Psoas muscle (tissue), 8 donors: ENCODE results near the gene GGT7. TPM values are rescaled to one million over a fixed set of nuclear protein-coding genes. Genes with fewer than 3 reads are reported as not detected.

Source experiments
- ATAC-seq, 4 donors: fragments of 200-7000 bp; cut with Tn5 transposase; one replicate each; pipeline ENCODE4 v1.9.1; 2020; ENCODE audit warnings: moderate library complexity in 3 of 4, mild to moderate bottlenecking in 2 of 4
- DNase-seq, 2 donors: peaks; one replicate each; pipeline ENCODE4 v3.0.0-alpha.2; 2020
- H3K27ac ChIP-seq: fragments of 200-600 bp; one replicate; pipeline ENCODE4 v1.8.0; 2022
- H3K27me3 ChIP-seq, 3 donors: fragments of 200-600 bp in 1 of 3; one replicate each; pipeline versions ENCODE4 v1.6.1 to v1.8.0; 2013 to 2022; ENCODE audit warnings: low read length in 2 of 3, mild to moderate bottlenecking in 2 of 3, moderate library complexity in 1 of 3; ENCODE audit not compliant: insufficient read depth in 3 of 3
- H3K36me3 ChIP-seq, 2 donors: fragments of 200-600 bp in 1 of 2; one replicate each; pipeline versions ENCODE4 v1.6.1 to v1.8.0; 2013 to 2022; ENCODE audit warnings: low read depth in 1 of 2, mild to moderate bottlenecking in 1 of 2, moderate library complexity in 1 of 2; ENCODE audit not compliant: insufficient read depth in 1 of 2
- H3K4me1 ChIP-seq: fragments of 200-600 bp; one replicate; pipeline ENCODE4 v1.8.0; 2022
- H3K4me3 ChIP-seq: fragments of 200-600 bp; one replicate; pipeline ENCODE4 v1.8.0; 2022; ENCODE audit warnings: mild to moderate bottlenecking
- H3K9me3 ChIP-seq: fragments of 200-600 bp; one replicate; pipeline ENCODE4 v1.8.0; 2022
- CTCF ChIP-seq: fragments of 200-600 bp; IDR thresholded peaks from one replicate; pipeline ENCODE4 v1.8.0; 2022; ENCODE audit warnings: antibody characterized with exemption
- WGBS, 3 donors: extraction: QIAGEN DNeasy Blood & Tissue Kit; methylation state at CpG; one replicate each; pipeline versions ENCODE4 v1.1.6 to v1.1.7; 2013; 5-methylcytosine and 5-hydroxymethylcytosine counted together
- intact Hi-C, 2 donors: fragments of 100-400 bp; cut with DNase I; formaldehyde crosslinking; loops; one replicate each; pipeline versions ENCODE4 v1.11.0 to v1.14.2; 2022
- polyA plus RNA-seq, 3 donors: library from polyadenylated mRNA; stranded (reverse); fragments of 200-250 nt; gene quantifications; one replicate each; pipeline ENCODE4 v1.2.3, GENCODE V29; 2013
- total RNA-seq, 4 donors: library from RNA; stranded (reverse); fragmentation: NEBNext Ultra II Directional in 2 of 4; extraction: Animal tissue kit (Norgen Biotek cat#: 25700) in 2 of 4; gene quantifications; one replicate each; pipeline versions ENCODE4 v1.2.1 to v1.2.4, GENCODE V29; 2021 to 2023
- donor health status: healthy with polysubstance abuse.
- donor health status: DM: no; HTN: no; CAD: no; lungs with moderate emphysema.
- donor health status: Bipolar disorder and iron deficiency.
- donor health status: healthy.
- donor health status: DM: yes; HTN: yes; CAD: no.
- donor health status: DM: no; HTN: no; CAD: no.
- donor health status: DM: no; HTN: no; CAD: no.
- donor health status: DM: yes; HTN: yes; CAD: no.

The GGT7 gene
- total and polyA plus RNA-seq, 7 donors = 4.8 to 36.2 (median 28.0) TPM

GRCh38 chr20:34825530-34826362, 46.9 kb downstream of the GGT7 start, which contains the start of gene NCOA6:
Gene NCOA6, minus strand, starts transcription at chr20:34825651. Its CDS starts 43,296 bp downstream, at chr20:34782355.
- peaks cover 34% of the 10 kb centered on the region for H3K4me1 ChIP-seq
- no peaks in the 10 kb centered on the region for H3K27me3 ChIP-seq
- H3K9me3 ChIP-seq = no peaks in the 10 kb centered on the region
- peak; percentile 91 to 94 for DNase-seq
- peak within 1 kb of the TSS; percentile 88 for H3K27ac ChIP-seq
- 8 to 18% (median 9%) methylated on average over 18 to 51 of the region's 52 CpGs for WGBS, 3 donors
- no peak for TF ChIP-seq CTCF
- peak within 1 kb of the TSS; percentile 90 for H3K4me3 ChIP-seq
- intact Hi-C loops = no loop called here
- ATAC-seq = peak; percentile 88 to 92 (median 90)
- no peaks in the 10 kb centered on the region for H3K36me3 ChIP-seq

- H3K4me1 ChIP-seq = peaks cover 42% of the 10 kb centered on the region
- WGBS, 3 donors = 0 to 1% (median 0%) methylated on average over 23 to 68 of the region's 68 CpGs
- H3K9me3 ChIP-seq = no peaks in the 10 kb centered on the region
- peak overlapping the region; percentile 88 for H3K27ac ChIP-seq
- H3K4me3 ChIP-seq = peak overlapping the region; percentile 90
- no peaks in the 10 kb centered on the region for H3K27me3 ChIP-seq
- intact Hi-C loops = no loop called here
- DNase-seq = peak; percentile 67 to 81
- ATAC-seq = peak; percentile 75 to 83 (median 76)
- no peaks in the 10 kb centered on the region for H3K36me3 ChIP-seq
- TF ChIP-seq CTCF = no peak
Measured at GRCh38 chr20:34824806-34825529, 47.7 kb downstream of the GGT7 start.

- Histone ChIP-seq H3K4me1 (peaks cover 44% of the 10 kb centered on the region), H3K36me3 (no peaks in the 10 kb centered on the region), H3K4me3 (peak overlapping the region; percentile 90), H3K9me3 (no peaks in the 10 kb centered on the region), H3K27ac (peak overlapping the region; percentile 88), H3K27me3 (no peaks in the 10 kb centered on the region)
- no peak for TF ChIP-seq CTCF
- peak; percentile 46 to 63 for DNase-seq
- intact Hi-C loops = no loop called here
- 0 to 6% (median 3%) methylated on average over 2 of the region's 2 CpGs for WGBS, 3 donors
- ATAC-seq = peak; percentile 64 to 74 (median 68)
Measured at GRCh38 chr20:34824452-34824805, 48.2 kb downstream of the GGT7 start.

- H3K4me1 ChIP-seq = peaks cover 44% of the 10 kb centered on the region
- no peaks in the 10 kb centered on the region for H3K36me3 ChIP-seq
- no peaks in the 10 kb centered on the region for H3K9me3 ChIP-seq
- peak overlapping the region; percentile 90 for H3K4me3 ChIP-seq
- intact Hi-C loops = no loop called here
- no peak overlapping the region for H3K27ac ChIP-seq
- TF ChIP-seq CTCF = no peak
- ATAC-seq = no peak
- H3K27me3 ChIP-seq = no peaks in the 10 kb centered on the region
- DNase-seq = no peak
- 17 to 18% (median 17%) methylated on average over 1 of the region's 1 CpG for WGBS, 3 donors
Measured at GRCh38 chr20:34824026-34824425, 48.6 kb downstream of the GGT7 start.
